ENCODE results near the gene CCDC181. TPM values are rescaled to one million over a fixed set of nuclear protein-coding genes. Genes with fewer than 3 reads are reported as not detected.

The CCDC181 gene
- total RNA-seq, 4 donors from 2014 or later = 1.0 to 5.2 (median 3.0) TPM; not detected in 1

DNA sequence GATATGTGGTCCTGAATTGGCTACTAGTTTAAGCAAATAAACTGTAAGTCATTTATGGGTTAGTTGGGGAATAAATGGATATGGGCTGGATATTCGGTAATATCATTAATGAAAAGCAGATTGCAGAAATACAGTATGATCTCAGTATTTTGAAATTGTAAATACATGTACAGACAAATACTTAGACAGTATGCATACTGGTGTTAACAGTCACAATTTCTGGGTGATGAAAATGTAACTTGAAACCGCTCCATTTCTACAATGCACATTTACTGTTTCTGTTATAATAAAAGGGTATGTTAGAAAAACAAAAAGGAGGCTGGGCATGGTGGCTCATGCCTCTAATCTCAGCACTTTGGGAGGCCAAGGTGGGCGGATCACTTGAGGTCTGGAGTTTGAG is 31.3 kb downstream of the CCDC181 start:
- intact Hi-C loops (cut with DNase I; ENCODE audit: low total_unique reads) = no loop called here
- TF ChIP-seq, protein P1, sequence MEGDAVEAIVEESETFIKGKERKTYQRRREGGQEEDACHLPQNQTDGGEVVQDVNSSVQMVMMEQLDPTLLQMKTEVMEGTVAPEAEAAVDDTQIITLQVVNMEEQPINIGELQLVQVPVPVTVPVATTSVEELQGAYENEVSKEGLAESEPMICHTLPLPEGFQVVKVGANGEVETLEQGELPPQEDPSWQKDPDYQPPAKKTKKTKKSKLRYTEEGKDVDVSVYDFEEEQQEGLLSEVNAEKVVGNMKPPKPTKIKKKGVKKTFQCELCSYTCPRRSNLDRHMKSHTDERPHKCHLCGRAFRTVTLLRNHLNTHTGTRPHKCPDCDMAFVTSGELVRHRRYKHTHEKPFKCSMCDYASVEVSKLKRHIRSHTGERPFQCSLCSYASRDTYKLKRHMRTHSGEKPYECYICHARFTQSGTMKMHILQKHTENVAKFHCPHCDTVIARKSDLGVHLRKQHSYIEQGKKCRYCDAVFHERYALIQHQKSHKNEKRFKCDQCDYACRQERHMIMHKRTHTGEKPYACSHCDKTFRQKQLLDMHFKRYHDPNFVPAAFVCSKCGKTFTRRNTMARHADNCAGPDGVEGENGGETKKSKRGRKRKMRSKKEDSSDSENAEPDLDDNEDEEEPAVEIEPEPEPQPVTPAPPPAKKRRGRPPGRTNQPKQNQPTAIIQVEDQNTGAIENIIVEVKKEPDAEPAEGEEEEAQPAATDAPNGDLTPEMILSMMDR (IDR thresholded peaks at IDR 0.05) = no peak
- TF ChIP-seq POLR2A (IDR thresholded peaks at IDR 0.05) = no peak
- H3K27ac ChIP-seq = no peak overlapping the region
- H3K27me3 ChIP-seq = no peaks in the 10 kb centered on the region
- no peak overlapping the region for H3K4me3 ChIP-seq
- H3K4me1 ChIP-seq = no peaks in the 10 kb centered on the region
- H3K9me3 ChIP-seq = no peaks in the 10 kb centered on the region
- no peaks in the 10 kb centered on the region for H3K36me3 ChIP-seq
- DNase-seq = no peak

DNA sequence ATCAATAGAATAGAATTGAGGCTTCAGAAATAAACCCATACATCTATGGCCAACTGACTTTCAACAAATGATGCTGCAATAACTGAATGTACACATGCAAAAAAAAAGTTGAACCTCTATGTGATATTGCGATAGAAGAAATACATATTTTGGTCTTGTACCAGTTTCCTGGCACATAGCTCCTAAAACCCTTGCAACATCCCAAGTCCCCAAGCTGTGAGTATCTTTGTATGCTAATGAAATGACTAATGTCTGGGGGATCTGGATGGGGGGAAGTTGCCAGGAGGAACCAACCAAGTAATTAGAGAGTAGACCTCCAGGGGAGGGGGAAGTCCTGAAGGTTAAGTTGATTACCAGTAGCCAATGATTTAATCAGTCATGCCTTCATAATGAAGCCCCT is 34.9 kb downstream of the CCDC181 start:
- Histone ChIP-seq H3K27ac (no peak overlapping the region), H3K4me3 (no peak overlapping the region), H3K27me3 (no peaks in the 10 kb centered on the region), H3K36me3 (no peaks in the 10 kb centered on the region), H3K9me3 (no peaks in the 10 kb centered on the region), H3K4me1 (no peaks in the 10 kb centered on the region)
- intact Hi-C loops (cut with DNase I; ENCODE audit: low total_unique reads) = no loop called here
- no peak for TF ChIP-seq POLR2A (IDR thresholded peaks at IDR 0.05)
- TF ChIP-seq, protein P1 (IDR thresholded peaks at IDR 0.05) = no peak
- DNase-seq = no peak

DNA sequence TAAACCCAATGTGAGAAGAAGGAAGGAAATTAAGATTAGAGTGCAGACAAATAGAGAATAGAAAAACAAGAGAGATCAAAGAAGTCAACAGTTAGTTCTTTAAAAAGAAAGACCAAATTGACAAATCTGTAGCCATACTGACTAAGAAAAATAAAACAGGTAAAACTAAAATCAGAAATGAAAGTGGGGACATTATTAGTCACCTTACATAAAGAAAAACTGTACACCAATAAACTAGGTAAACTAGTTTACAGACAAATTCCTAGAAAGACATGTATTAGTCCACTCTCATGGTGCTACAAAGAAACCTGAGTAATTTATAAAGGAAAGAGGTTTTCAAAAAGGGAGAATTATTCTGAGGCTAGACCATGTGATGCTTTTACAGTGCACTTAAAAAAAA is 37.0 kb downstream of the CCDC181 start:
- no peaks in the 10 kb centered on the region for H3K27me3 ChIP-seq
- no peak overlapping the region for H3K4me3 ChIP-seq
- TF ChIP-seq POLR2A (IDR thresholded peaks at IDR 0.05) = no peak
- TF ChIP-seq, protein P1 (IDR thresholded peaks at IDR 0.05) = no peak
- H3K27ac ChIP-seq = no peak overlapping the region
- H3K36me3 ChIP-seq = no peaks in the 10 kb centered on the region
- H3K9me3 ChIP-seq = no peaks in the 10 kb centered on the region
- no peaks in the 10 kb centered on the region for H3K4me1 ChIP-seq
- intact Hi-C loops (cut with DNase I; ENCODE audit: low total_unique reads) = no loop called here
- DNase-seq = no peak

DNA sequence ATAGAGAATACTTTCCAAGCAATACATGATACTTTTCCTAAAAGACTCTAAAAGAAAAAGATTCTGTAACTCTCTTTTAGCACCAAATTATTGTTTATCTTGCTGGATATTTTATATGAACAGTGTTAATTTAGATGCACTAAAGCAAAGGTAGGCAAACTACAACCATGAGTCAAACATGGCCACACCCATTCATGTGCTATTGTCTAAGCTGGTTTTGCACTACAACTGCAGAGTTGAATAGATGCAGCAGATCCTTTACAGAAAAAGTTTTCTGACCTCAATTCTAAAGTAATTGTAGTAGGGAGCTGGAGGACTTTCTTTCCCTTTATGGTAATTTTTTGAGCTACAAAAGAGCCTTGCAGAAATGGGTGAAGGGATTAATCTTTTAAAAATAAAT is 39.9 kb downstream of the CCDC181 start:
- Histone ChIP-seq H3K27ac (no peak overlapping the region), H3K36me3 (no peaks in the 10 kb centered on the region), H3K9me3 (no peaks in the 10 kb centered on the region), H3K4me1 (no peaks in the 10 kb centered on the region), H3K27me3 (no peaks in the 10 kb centered on the region), H3K4me3 (no peak overlapping the region)
- DNase-seq = no peak
- intact Hi-C loops (cut with DNase I; ENCODE audit: low total_unique reads) = no loop called here
- TF ChIP-seq, protein P1 (IDR thresholded peaks at IDR 0.05) = no peak
- no peak for TF ChIP-seq POLR2A (IDR thresholded peaks at IDR 0.05)

DNA sequence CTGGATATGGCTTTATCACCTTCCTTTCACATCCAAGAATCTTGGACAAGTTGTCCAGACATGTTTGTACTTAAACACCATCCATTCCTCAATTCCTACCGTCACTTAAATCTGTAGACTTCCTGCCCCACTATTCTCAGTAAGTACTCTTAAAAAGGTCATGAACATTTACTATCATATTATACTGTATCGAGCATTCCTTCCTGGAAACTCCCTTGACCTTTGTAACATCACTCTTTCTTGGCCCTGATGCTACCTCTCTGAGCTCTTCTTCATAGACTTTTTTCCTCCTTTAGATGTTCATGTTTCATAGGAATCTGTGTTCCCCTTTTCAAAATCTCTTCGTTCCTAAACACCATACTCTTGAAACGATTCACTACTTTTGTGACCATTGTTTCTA is 43.8 kb downstream of the CCDC181 start:
- DNase-seq = no peak
- no peak for TF ChIP-seq POLR2A (IDR thresholded peaks at IDR 0.05)
- TF ChIP-seq, protein P1 (IDR thresholded peaks at IDR 0.05) = no peak
- intact Hi-C loops (cut with DNase I; ENCODE audit: low total_unique reads) = no loop called here
- no peaks in the 10 kb centered on the region for H3K36me3 ChIP-seq
- H3K27ac ChIP-seq = no peak overlapping the region
- no peaks in the 10 kb centered on the region for H3K9me3 ChIP-seq
- H3K27me3 ChIP-seq = no peaks in the 10 kb centered on the region
- no peak overlapping the region for H3K4me3 ChIP-seq
- H3K4me1 ChIP-seq = no peaks in the 10 kb centered on the region

All from uterus (tissue), 4 donors.